GM18907 (cell line): ENCODE measurements around the gene MUC5AC.
"Not testable (repeated sequence)": the region's sequence is repeated elsewhere in the genome, so short reads cannot be mapped to it uniquely, and the experiment has no call there.

Source experiments
- ATAC-seq: cut with Tn5 transposase; IDR thresholded peaks from one replicate; pipeline ENCODE4 v1.9.1; 2021; ENCODE audit warnings: mild to moderate bottlenecking, moderate library complexity; ENCODE audit not compliant: unreplicated experiment

MUC5AC gene

GRCh38 chr11:1148752-1149180, 9.0 kb upstream of the MUC5AC start:
- ATAC-seq, result no peak

- ATAC-seq, result no peak
Observed at GRCh38 chr11:1149545-1149944, 8.2 kb upstream of the MUC5AC start.

DNA sequence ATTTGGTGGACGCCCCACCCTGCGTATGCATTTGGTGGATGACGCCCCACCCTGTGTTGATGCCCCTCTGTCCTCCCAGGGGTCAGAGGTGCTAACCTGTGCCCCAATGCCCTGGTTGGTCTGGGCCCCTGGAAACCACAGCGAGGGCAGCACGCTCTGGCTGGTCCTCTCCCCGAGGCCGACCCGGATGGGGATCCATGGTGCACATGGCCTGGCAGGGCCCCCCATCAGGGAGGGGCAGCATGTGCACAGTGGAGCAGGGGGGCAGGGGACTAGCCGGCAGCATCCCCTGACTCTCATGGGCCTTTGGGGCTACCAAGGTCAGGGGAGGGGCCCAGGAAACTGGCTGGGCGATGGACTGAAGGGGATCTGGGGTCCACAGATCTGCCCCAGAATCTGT, 7.6 kb upstream of the MUC5AC start:
- ATAC-seq, result no peak

- ATAC-seq, result no peak
Observed at GRCh38 chr11:1150769-1151365, 6.9 kb upstream of the MUC5AC start.

DNA sequence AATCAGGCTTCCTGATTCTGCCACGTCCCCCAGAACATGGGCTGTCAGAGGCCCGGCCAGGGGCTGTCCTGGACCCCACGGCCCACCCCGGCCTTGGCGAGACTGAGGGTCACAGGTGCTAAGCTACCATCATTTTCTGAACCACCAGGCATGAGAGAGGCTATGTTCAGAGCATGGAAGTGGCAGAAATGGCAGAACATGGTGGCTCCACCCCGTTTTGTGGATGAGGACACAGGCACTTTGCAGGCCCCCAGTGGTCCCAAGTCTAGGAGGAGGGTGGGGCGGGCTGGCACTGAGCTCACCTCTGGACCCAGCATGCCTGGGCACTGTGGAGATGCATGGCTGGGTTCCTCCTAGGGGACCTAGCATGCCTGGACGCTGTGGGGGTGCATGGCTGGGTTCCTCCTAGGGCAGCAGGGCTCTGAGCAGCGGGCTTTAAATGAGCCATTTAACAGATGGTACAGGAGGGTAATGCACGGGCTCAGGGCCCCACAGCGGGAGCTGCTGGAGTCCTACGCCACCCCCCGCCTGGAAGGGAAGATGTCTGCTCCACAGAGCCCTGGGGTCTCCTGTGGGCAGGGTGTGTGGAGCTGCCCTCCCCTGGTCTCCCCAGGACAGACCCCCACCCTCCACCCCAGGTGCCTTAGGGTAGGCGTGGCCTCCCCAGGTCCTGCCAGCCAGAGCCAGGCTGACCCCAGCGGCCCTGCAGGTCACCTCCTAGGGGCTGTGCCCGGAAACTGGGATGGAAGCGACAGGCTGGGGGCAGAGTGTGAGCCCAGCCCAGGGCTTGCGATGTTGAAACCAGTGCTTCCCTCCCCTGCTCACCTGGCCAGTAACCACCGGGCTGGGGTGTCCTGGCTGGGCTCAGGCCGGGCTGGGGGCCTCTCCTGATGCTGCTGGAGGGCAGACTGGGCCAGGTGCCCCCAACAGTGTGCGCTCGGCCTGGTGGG, 6.1 kb upstream of the MUC5AC start:
- ATAC-seq, result no peak

- no peak for ATAC-seq
Observed at GRCh38 chr11:1152316-1153104, 5.2 kb upstream of the MUC5AC start.

DNA sequence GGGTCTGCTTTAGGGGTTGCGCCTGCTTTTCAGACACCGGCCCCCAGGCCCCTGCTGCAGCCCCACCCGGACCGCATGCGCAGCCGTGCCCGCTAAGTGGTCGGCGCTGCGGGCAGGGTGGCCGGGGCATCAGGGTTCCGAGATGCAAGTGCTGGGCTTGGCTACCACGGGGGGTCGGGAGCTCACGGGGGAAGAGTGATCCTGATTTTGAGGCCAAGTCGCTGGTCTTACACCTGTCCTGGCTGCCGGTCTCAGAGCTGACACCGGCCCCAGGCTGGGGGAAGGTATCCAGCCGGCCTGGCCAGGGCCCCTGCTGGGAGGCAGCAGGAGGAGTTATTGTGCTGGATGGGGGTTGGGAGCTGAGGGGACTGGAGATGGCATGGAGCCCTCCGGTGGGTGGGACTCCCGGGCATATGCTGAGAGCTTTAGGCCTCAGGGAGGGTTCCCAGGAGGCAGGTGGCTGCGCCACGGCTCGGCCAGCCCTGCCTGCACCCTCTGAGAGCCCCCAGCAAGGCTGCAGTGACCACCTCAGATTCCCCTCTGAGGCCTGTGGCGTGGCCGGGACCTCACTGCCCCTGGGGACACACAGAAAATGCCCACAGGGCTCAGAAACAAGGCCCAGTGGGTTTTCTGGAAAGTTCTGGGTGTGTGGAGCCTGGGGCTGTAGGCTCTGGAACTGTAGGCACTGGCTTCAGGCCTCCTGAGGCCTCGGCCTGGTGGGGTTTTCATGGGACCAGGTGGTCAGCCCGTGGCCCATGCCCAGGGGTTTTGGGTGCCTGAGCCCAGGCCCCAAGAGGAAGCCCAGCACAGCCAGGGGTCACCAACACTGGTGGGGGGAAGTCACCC, 4.4 kb upstream of the MUC5AC start:
- no peak for ATAC-seq

GRCh38 chr11:1153951-1154493, 3.7 kb upstream of the MUC5AC start:
- ATAC-seq, result no peak

GRCh38 chr11:1154656-1155055, 3.1 kb upstream of the MUC5AC start:
- not testable (repeated sequence) for ATAC-seq

DNA sequence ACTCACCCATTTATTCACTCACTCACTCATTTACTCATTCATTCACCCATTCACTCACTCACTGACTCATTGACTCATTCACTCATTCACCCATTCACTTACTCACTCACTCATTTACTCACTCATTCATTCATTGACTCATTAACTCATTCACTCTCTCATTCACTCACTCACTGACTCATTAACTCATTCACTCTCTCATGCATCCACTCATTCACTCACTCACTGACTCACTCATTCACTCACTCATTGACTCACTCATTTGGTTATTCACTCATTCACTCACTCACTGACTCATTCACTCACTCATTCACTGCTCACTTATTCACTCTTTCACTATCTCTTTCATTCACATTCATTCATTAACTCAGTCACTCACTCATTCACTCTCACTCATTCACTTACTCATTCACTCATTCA, 2.5 kb upstream of the MUC5AC start:
- ATAC-seq, result no peak

GRCh38 chr11:1156506-1157340, 1.0 kb upstream of the MUC5AC start:
- no peak for ATAC-seq

DNA sequence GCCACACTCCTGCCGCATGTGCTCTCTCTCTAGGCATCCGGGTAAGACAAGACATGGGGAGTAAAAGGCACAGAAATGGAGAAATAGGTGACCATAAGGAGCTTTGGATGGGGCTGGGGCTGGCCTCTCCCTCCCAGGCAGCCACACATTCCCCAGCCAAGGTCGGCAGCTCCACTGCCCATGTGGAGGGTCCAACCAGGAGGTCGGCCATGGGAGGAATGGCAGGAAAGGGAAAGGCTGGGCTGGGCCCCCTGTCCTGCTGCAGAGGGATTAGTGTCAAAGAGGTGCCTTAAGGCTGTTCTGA, 460 bp upstream of the MUC5AC start:
- ATAC-seq, result no peak

- no peak for ATAC-seq
Observed at GRCh38 chr11:1158681-1159487, 1.1 kb downstream of the MUC5AC start.

- not testable (repeated sequence) for ATAC-seq
Observed at GRCh38 chr11:1159488-1160220, 1.9 kb downstream of the MUC5AC start.

GRCh38 chr11:1160231-1161101, 2.7 kb downstream of the MUC5AC start:
- ATAC-seq, result no peak

DNA sequence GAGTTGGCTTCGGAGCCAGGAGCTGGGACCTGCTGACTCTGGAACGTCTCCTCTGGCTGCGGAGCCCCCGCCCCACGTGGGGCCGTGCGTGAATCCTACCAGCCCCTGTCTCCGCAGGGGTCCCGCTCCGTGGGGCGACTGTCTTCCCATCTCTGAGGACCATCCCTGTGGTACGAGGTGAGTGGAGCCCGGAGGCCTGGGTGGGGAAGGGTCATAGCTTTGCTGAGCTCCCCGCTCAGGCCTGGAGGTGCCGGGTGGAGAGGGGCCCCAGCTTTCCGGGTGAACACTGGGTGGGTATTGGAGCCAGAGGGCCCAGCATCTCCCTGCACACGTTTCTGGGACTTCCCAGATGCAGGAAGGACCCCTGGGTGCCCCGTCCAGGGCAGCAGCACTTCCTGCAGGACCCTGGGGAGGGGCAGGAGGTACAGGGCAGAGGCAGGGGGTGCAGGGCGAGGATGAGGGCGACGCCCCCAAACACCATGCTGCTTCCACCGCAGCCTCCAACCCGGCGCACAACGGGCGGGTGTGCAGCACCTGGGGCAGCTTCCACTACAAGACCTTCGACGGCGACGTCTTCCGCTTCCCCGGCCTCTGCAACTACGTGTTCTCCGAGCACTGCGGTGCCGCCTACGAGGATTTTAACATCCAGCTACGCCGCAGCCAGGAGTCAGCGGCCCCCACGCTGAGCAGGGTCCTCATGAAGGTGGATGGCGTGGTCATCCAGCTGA, 3.8 kb downstream of the MUC5AC start:
- ATAC-seq, result no peak

- ATAC-seq, result no peak
Observed at GRCh38 chr11:1162138-1162475, 4.4 kb downstream of the MUC5AC start.
